GM23338 (cell line): ENCODE data around the gene NXPE2. TPM values are rescaled to one million over a fixed set of nuclear protein-coding genes. Genes with fewer than 3 reads are reported as not detected.

ENCODE experiments used
- ATAC-seq: fragments of 200-7000 bp; cut with Tn5 transposase; 3 replicates; pipeline ENCODE4 v1.9.1; 2020
- DNase-seq: peaks from one replicate; pipeline ENCODE4 v3.0.0-alpha.2; 2015; ENCODE audit warnings: low spot score
- H2AFZ ChIP-seq: fragments of 200-600 bp; sonication (generic); 2 replicates; pipeline ENCODE4 v1.8.0; 2016; ENCODE audit warnings: antibody characterized with exemption, mild to moderate bottlenecking, moderate library complexity
- H3F3A ChIP-seq: fragments of 200-600 bp; sonication (generic); replicated peaks from 2 replicates; pipeline ENCODE4 v1.8.0; 2017; ENCODE audit warnings: antibody characterized with exemption, mixed run types, low read depth
- H3K27ac ChIP-seq: fragments of 200-600 bp; sonication (generic); 2 replicates; pipeline ENCODE4 v1.6.1; 2016; ENCODE audit warnings: low read depth
- H3K27me3 ChIP-seq: fragments of 200-600 bp; sonication (generic); 2 replicates; pipeline ENCODE4 v1.8.0; 2016; ENCODE audit warnings: mild to moderate bottlenecking, mixed run types, moderate library complexity; ENCODE audit not compliant: insufficient read depth
- H3K36me3 ChIP-seq: fragments of 200-600 bp; sonication (generic); 2 replicates; pipeline ENCODE4 v1.8.0; 2016; ENCODE audit warnings: mild to moderate bottlenecking; ENCODE audit not compliant: insufficient read depth
- H3K4me1 ChIP-seq: fragments of 200-600 bp; sonication (generic); 2 replicates; pipeline ENCODE4 v1.8.0; 2016; ENCODE audit warnings: mild to moderate bottlenecking, moderate library complexity; ENCODE audit not compliant: insufficient read depth
- H3K4me2 ChIP-seq: fragments of 200-600 bp; sonication (generic); 2 replicates; pipeline ENCODE4 v1.7.1; 2017; ENCODE audit warnings: mixed run types
- H3K4me3 ChIP-seq: fragments of 200-600 bp; sonication (generic); 2 replicates; pipeline ENCODE4 v1.6.1; 2016; ENCODE audit warnings: mixed run types
- H3K79me2 ChIP-seq: fragments of 200-600 bp; sonication (generic); replicated peaks from 2 replicates; pipeline ENCODE4 v1.8.0; 2017; ENCODE audit warnings: mild to moderate bottlenecking; ENCODE audit not compliant: insufficient read depth
- H3K9me2 ChIP-seq: fragments of 200-600 bp; sonication (generic); 2 replicates; pipeline ENCODE4 v1.8.0; 2017; ENCODE audit not compliant: insufficient read depth
- H4K20me1 ChIP-seq: fragments of 200-600 bp; sonication (generic); replicated peaks from 2 replicates; pipeline ENCODE4 v1.8.0; 2017; ENCODE audit warnings: mild to moderate bottlenecking; ENCODE audit not compliant: insufficient read depth
- H3K27ac Mint-ChIP-seq: 2 replicates; pipeline ENCODE4 v1.8.0; 2020; ENCODE audit warnings: inconsistent platforms, mild to moderate bottlenecking, moderate library complexity, mixed read lengths
- H3K27me3 Mint-ChIP-seq: 3 replicates; pipeline ENCODE4 v1.8.0; 2022; ENCODE audit warnings: low read depth, mild to moderate bottlenecking, moderate library complexity, mixed read lengths, inconsistent platforms; ENCODE audit not compliant: insufficient read depth, poor library complexity
- H3K36me3 Mint-ChIP-seq: 3 replicates; pipeline ENCODE4 v1.8.0; 2021; ENCODE audit warnings: low read depth, mild to moderate bottlenecking, inconsistent platforms, moderate library complexity, mixed read lengths
- H3K4me1 Mint-ChIP-seq: 3 replicates; pipeline ENCODE4 v1.8.0; 2020; ENCODE audit warnings: mild to moderate bottlenecking, inconsistent platforms, mixed read lengths
- H3K4me3 Mint-ChIP-seq: 3 replicates; pipeline ENCODE4 v1.8.0; 2021; ENCODE audit warnings: moderate library complexity, mild to moderate bottlenecking, inconsistent platforms, mixed read lengths
- H3K9me3 Mint-ChIP-seq: 3 replicates; pipeline ENCODE4 v1.8.0; 2020; ENCODE audit warnings: moderate library complexity, mild to moderate bottlenecking, inconsistent platforms, mixed read lengths
- EZH2 ChIP-seq: fragments of 200-600 bp; sonication (generic); IDR thresholded peaks from one replicate; pipeline ENCODE4 v1.8.0; 2017; ENCODE audit warnings: antibody characterized with exemption, mild to moderate bottlenecking, low read depth; ENCODE audit not compliant: unreplicated experiment
- EZH2phosphoT487 ChIP-seq: fragments of 200-600 bp; sonication (generic); IDR thresholded peaks from one replicate; pipeline ENCODE4 v1.8.1; 2018; ENCODE audit warnings: antibody characterized with exemption; ENCODE audit not compliant: unreplicated experiment
- NANOG ChIP-seq: IDR thresholded peaks from 2 replicates; pipeline ENCODE4 v1.6.1; 2016; ENCODE audit warnings: antibody characterized with exemption, borderline replicate concordance
- POLR2AphosphoS5 ChIP-seq: IDR thresholded peaks from 2 replicates; pipeline ENCODE4 v1.6.1; 2016; ENCODE audit warnings: antibody characterized with exemption, low read depth
- REST ChIP-seq: IDR thresholded peaks from one replicate; pipeline ENCODE4 v1.6.1; 2018; ENCODE audit warnings: antibody characterized with exemption; ENCODE audit not compliant: unreplicated experiment
- STAT1 ChIP-seq: IDR thresholded peaks from one replicate; pipeline ENCODE4 v1.6.1; 2016; ENCODE audit warnings: antibody characterized with exemption; ENCODE audit not compliant: unreplicated experiment
- ZNF331 ChIP-seq: fragments of 250-450 bp; sonication (Bioruptor Pico); IDR thresholded peaks from 2 replicates; pipeline ENCODE4 v1.5.0; 2020; ENCODE audit warnings: low read depth, mild to moderate bottlenecking, moderate library complexity
- ZNF462 ChIP-seq: fragments of 250-450 bp; sonication (Bioruptor Pico); IDR thresholded peaks from 2 replicates; pipeline ENCODE4 v1.5.0; 2020; ENCODE audit warnings: mild to moderate bottlenecking, moderate library complexity
- polyA plus RNA-seq: library from polyadenylated mRNA; unstranded; fragments of >200 nt; fragmentation: Nextera tagmentation; extraction: Ambion mirVana; gene quantifications from 2 replicates; pipeline ENCODE4 v1.2.1, GENCODE V29; 2016
- total RNA-seq: library from RNA; depleted of rRNA; stranded (reverse); fragments of >200 nt; shearing (Covaris generic); gene quantifications from 2 replicates; pipeline ENCODE4 v1.2.3, GENCODE V29; 2014
- TF ChIP-seq, protein P1 (sequence below), 2 experiments: fragments of 200-600 bp in 1 of 2; sonication (generic) in 1 of 2; conservative IDR thresholded peaks; 2 replicates each; pipeline versions ENCODE4 v1.5.1 to v1.6.1; 2016 to 2017; ENCODE audit warnings: antibody characterized with exemption in 2 of 2, low read depth in 2 of 2, mild to moderate bottlenecking in 2 of 2, moderate library complexity in 1 of 2

NXPE2 gene
- total and polyA plus RNA-seq, 2 experiments from 2014 or later, result 0.10 TPM; not detected in 1

GRCh38 chr11:114650661-114651060 lies 27.7 kb upstream of the NXPE2 start (continued):
- TF ChIP-seq STAT1 (no peak), EZH2phosphoT487 (no peak), ZNF331 (CRISPR knock-in tag) (no peak), REST (no peak), POLR2AphosphoS5 (no peak)

GRCh38 chr11:114651145-114651718 lies 27.1 kb upstream of the NXPE2 start:
- Histone ChIP-seq H3K27me3 (no peaks in the 10 kb centered on the region), H3K27ac (no peak overlapping the region), H3K4me1 (no peaks in the 10 kb centered on the region), H3K4me2 (no peak overlapping the region), H3K79me2 (no peaks in the 10 kb centered on the region), H3K4me3 (no peak overlapping the region), H2AFZ (no peak overlapping the region), H3K9me2 (peaks cover 9% of the 10 kb centered on the region; the same call in 1 of the 2 replicates), H3F3A (no peaks in the 10 kb centered on the region), H3K36me3 (no peaks in the 10 kb centered on the region), H4K20me1 (no peaks in the 10 kb centered on the region)
- Mint-ChIP-seq H3K27me3 (no peaks in the 10 kb centered on the region), H3K9me3 (peaks cover 3% of the 10 kb centered on the region; the same call in 2 of the 3 replicates), H3K36me3 (no peaks in the 10 kb centered on the region), H3K27ac (no peak overlapping the region), H3K4me1 (no peaks in the 10 kb centered on the region), H3K4me3 (no peak overlapping the region)
- ATAC-seq, result no peak
- DNase-seq, result no peak
- TF ChIP-seq STAT1 (no peak), EZH2phosphoT487 (no peak), NANOG (no peak), ZNF331 (CRISPR knock-in tag) (no peak), REST (no peak), ZNF462 (no peak), EZH2 (no peak)
- TF ChIP-seq, protein P1, sequence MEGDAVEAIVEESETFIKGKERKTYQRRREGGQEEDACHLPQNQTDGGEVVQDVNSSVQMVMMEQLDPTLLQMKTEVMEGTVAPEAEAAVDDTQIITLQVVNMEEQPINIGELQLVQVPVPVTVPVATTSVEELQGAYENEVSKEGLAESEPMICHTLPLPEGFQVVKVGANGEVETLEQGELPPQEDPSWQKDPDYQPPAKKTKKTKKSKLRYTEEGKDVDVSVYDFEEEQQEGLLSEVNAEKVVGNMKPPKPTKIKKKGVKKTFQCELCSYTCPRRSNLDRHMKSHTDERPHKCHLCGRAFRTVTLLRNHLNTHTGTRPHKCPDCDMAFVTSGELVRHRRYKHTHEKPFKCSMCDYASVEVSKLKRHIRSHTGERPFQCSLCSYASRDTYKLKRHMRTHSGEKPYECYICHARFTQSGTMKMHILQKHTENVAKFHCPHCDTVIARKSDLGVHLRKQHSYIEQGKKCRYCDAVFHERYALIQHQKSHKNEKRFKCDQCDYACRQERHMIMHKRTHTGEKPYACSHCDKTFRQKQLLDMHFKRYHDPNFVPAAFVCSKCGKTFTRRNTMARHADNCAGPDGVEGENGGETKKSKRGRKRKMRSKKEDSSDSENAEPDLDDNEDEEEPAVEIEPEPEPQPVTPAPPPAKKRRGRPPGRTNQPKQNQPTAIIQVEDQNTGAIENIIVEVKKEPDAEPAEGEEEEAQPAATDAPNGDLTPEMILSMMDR (conservative IDR thresholded peaks at IDR 0.05; ENCODE audit: low read depth in 2 of 2), result no peak
